GM21528 (cell line): Measurements from ENCODE around the gene COL8A2.

Experiments
- ATAC-seq: cut with Tn5 transposase; IDR thresholded peaks from one replicate; pipeline ENCODE4 v1.9.1; 2021; ENCODE audit warnings: mild to moderate bottlenecking, moderate library complexity; ENCODE audit not compliant: unreplicated experiment, low FRiP score

The COL8A2 gene

DNA sequence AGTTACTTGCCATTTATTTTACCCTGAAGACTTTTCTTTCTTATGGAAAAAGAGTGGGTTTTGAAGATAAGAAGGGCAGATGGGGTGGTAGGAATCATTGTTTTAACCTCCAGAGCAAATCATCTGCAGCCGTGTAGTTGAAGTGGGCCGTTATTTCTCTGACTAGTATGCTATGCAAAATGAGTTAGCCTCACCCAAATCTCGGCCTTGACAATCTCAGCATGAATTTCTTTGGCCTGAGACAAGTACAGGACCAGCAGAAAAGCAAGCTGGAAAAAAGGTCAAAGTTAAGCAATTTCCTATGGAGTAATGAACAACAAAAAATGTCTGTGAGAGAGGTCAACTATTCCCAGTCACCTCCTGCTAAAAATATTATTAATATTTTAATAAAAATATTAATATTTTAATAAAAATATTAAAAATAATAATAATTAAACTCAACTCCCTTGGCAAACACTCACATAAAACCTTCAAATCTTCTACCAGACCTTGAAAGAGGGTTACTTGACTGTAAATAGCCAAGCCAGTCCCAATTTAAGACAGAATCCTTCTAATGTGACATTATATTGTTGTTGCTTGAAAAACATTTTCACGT lies 47.9 kb downstream of the COL8A2 start:
- no peak for ATAC-seq

- ATAC-seq, result no peak
Measured at GRCh38 chr1:36070349-36070748, 54.7 kb downstream of the COL8A2 start.

GRCh38 chr1:36068866-36069265 lies 56.2 kb downstream of the COL8A2 start:
- no peak for ATAC-seq

- no peak for ATAC-seq
Measured at GRCh38 chr1:36067871-36068270, 57.2 kb downstream of the COL8A2 start.

DNA sequence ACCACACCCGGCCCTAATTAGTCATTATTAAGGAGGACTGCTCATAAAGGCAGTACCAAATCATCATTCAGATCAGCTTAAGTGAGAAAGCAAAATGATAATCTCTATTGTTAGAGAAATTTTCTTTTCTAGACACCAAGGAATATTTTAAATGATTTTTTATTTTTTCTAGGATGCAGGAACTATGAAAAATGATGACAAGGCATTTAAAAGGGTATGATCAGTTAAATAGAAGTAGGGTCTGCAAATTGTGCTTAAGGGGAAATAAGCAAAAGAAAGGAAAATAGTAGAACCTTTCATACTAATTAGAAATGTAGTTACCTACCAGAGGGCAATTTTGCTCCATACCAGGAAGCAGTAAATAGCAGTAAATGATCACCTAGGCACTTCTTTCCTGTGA lies 62.7 kb downstream of the COL8A2 start:
- ATAC-seq, result no peak

DNA sequence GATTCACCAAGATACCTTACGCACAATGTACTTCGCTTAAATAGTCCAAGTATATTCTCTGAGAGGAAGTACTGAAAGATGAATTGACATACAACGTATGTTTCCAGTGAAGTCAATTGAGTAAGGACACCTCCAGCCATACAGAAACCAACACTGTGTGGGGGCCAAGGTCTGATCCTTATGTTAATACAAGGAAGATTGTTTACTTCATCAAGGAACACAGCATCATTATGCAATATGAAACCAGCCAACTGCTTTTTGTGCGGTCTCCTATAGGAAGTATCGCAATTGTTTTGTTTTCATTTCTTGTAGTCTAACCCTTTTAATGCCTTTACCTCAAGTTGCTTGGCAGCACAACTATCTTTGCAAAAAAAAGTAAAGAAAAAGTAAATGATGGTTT lies 69.3 kb downstream of the COL8A2 start:
- ATAC-seq, result no peak

- ATAC-seq, result no peak
Measured at GRCh38 chr1:36053978-36054377, 71.0 kb downstream of the COL8A2 start.

DNA sequence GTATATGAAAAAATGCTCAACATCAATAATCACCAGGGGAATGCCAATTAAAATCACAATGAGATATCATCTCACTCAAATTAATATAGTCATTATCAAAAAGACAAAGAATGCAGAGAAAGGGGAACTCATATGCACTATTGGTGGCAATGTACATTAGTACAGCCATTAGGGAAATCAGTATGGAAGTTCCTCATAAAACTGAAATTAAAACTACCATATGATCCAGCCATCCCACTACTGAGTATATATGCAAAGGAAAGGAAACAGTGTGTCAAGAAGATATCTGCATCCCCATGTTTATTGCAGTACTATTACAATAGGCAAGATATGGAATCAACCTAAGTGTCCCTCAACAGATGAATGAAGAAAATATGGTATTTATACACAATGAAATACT lies 73.2 kb downstream of the COL8A2 start:
- ATAC-seq, result no peak
